HG02943 (cell line): Measurements from ENCODE around the gene KIAA0040.
A peak's percentile ranks its signal among the peaks of the same experiment; 100 is the strongest.

Source experiments
- ATAC-seq: cut with Tn5 transposase; IDR thresholded peaks from one replicate; pipeline ENCODE4 v1.9.1; 2021; ENCODE audit warnings: mild to moderate bottlenecking, low read depth, moderate library complexity; ENCODE audit not compliant: unreplicated experiment

The KIAA0040 gene

DNA sequence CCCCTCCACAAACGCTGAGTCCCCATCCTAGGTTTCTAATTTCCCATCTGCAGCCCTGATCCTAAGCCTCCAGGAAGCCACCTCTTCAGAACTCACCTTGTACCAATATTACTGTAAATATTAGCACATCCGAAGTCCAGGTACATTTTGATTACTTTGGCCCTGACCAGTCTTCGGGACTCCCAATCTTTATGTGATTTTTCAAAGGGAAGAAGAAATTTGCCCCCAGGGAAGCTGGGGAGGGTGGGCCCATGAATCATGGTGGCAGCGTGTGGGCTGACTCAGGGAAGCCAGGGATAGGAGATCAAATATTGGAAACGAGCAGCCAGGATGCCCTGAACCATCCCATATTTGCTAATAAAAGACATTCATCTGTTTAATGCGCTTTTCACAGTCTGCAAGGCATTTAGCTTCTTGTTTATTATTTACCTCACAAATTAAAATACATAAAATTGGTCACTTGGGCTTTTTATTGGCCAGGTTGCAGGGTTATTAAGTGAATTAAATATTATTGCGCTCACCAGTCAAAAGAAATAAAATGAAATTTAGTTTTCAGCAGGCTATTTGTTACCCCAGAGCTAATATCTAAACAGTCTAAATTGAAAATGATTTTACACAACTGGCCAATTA is 46.6 kb downstream of the KIAA0040 start:
- no peak for ATAC-seq

DNA sequence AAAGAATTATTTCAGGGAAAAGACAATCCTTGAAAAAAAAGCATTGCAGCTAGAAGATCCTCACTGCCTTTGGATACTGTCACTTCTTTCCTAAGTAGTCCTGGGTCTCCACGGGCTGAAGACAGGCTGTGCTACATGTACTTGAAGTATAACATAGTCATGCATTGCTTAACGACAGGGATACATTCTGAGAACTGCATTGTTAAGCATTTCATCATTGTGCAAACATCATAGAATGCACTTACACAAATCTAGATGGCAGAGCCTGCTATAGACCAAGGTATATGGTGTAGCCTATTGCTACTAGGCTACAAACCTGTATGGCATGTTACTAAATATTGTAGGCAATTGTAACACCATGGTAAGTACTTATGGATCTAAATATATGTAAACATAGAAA is 54.0 kb downstream of the KIAA0040 start:
- ATAC-seq = no peak

DNA sequence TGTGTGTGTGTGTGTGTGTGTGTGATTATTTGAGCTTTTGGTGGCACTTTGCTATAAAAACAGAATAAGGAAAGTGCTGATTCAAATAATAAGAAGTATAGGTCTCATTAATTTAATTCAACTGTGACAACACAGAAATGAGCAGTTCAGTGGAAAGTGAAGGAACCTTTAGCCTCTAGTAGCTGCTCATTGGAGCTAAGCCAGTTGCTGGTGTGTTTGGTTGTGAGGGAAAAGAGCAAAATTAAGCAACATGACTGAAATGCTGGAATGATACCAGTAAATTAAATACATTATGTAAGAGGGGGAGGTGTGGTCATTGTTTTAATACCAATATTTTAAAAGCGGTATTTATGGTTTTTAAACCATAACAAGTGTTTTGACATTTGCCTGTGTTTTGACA is 55.2 kb downstream of the KIAA0040 start:
- ATAC-seq = no peak

DNA sequence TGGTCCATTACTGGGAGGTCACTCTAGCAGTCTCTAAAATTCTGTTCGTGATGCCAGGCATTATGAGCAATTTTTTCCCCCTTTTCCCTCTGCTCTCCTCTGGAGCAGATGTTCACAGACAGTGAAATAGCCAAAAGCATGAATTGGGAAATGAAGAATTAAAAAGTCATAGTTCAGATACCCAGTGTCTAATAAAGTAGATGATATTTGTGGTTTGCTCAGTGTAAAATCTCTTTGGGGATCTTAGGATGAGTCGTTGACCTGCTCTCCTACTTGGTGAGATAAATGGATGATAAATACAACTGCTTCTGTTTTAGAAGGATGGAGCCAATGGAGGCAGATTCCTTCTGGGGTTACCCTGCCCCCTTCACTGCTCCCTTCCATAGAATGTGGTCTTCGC is 56.3 kb downstream of the KIAA0040 start:
- ATAC-seq = no peak

DNA sequence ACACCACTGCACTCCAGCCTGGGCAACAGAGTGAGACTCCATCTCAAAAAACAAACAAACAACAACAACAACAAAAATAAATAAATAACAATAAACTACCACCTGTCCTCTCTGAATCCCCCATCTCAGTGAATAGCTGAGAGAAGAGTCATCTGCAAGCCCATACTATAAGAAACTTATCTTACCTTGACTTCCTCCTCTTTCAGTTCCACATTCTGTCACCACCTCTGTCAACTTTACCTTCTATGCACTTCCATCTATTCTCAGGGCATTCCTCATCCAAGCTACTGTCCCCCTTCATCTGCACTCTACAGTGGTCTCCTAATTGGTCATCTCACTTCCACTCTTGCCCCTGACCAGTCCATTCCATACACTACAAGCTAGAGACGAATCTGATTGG is 58.1 kb downstream of the KIAA0040 start:
- ATAC-seq = no peak

DNA sequence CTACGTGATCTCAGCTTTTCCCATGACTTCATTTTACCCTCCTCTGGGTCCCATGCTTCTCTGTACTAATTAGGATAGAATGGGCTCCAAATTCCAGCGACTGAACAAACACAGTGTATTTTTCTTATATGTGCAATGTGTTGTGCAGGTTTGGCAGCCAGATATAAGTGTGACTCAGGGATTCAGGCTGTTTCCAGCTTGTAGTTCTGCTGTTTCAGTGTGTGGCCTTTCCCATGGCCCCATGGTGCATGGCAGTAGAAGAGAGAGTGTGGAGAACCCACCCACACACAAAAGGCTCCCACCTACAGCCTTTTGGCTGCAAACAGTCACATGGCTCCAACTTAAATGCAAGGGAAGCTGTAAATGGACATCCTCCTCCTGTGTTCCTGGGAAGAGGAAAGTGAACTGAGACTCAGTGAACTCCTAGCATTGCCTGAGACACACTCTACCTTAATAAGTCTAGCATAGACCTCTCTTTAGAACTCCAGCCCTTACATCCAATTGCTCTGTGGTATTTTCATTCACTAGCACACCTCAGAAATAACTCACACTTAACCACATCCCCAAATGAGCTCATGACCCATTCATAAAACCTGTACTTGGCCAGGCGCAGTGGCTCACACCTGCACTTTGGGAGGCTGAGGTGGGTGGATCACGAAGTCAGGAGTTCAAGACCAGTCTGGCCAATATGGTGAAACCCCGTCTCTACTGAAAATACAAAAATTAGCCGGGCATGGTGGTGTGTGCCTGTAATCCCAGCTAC is 58.7 kb downstream of the KIAA0040 start:
- no peak for ATAC-seq

DNA sequence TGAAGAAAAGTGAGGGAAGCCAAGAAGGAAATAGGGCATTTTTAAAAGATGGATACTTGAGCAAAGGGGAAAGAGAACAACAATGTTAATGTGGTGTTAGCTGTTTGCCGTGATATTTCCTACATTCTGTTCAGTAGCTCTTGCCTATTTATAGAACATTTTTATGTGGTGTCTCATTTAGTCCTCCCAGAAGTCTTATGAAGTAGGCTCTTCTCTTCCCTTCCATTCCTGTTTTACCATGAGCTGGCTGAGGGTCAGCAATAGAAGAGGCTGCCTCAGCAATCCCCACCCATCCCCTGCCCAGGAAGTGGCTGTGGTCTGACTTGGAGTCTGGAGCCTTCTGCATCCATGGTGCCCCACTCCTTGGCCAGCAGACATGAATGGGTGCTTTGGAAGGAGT is 60.1 kb downstream of the KIAA0040 start:
- no peak for ATAC-seq

DNA sequence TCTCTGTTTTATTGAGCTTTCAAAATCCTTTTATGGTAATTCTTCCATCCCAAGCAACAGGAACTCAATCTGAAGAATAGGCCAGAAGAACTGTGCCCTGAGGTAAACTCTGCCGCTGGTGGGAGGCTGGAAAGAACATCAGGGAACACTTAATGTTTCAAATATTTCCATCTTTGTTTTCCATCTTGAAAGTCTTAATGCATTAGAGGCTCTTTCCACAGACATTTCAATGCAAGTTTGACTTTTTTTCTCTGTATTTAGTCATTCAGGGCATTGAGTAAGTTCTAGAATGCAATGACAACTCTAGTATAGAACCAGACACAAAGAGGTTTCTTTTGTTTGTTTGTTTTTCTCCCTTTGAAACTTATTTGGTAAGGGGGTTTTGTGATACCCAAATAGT is 61.5 kb downstream of the KIAA0040 start:
- ATAC-seq = no peak

DNA sequence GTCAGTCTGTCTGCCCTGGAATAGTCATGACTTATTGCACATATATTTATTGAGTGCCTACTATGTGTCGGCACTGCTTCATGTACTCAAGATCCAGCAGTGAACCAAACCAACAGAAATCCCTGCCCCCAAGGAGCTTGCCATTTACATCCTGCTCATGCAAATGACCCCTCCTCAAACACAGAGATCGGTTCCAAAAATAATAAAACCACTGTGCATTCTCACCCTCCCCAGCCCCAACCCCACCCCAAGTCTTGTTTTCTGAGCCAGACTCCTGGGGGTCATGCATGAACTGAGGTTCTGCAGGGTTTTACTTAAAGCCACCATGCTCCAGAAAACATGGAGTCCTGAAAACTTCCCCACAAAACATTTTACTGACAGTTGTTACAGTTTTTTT is 61.9 kb downstream of the KIAA0040 start:
- no peak for ATAC-seq

DNA sequence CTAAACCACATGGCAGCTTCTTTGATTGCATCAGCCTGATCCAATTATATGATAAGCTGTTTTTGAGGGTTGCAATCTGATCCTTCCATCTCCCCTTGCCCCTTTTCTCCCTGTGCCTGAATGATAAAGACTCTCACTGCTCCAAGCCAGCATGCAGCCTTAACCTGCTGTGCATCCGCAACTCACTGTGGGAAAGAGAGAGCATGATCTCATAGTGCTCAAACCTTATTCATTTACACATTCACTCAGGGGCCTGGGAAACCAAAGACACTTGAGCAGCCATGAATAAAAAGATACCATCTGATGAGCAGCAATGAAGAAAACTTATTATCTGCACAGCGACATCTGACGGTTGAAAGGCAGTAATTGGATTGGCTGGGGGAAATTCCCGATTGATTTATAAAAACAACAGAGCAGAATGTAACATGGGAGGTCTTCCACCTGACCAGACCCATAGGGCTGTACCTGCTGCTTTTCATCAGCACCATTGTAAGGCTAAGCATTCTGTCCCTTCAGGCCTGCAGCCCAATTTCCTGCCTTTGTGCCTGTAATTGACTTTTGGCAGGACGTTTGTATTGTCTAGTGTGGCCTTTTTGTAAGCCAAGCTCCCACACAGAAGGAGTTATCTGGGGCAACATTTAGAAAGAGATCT is 62.5 kb downstream of the KIAA0040 start:
- ATAC-seq = no peak

DNA sequence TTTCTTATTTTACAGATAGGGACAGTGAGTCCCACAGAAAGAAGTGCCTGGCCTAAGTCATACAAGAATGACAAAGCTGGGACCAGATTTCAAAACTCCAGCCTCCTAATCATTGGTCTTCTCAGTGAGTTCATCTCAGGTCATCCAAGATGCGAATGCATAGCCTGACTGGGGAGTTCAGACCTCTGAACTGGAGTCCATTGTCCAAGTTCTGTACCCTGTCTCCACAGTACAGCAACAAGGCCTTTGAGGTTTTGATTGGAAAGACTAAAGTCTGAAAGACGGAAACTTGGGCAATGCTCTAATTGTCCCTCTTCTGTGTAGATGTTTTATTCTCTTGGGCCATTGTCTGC is 63.0 kb downstream of the KIAA0040 start:
- no peak for ATAC-seq

DNA sequence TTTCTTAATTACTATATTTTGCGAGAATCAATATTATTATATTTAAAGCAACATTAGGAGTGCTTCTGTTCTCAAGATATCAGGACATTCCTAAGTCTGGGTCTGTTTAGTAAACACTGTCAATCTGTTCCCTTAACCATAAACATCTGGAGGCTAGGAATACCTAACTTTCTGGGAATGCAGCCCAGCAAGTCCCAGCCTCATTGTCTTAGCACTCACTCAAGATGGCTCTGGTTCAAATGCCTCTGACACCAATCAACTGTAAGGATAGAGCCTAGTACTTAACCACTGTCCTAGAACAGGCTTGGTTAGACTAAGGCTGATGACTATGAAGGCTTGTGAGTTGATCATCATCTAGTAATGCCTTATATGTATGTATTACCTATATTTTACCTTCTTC is 63.4 kb downstream of the KIAA0040 start:
- no peak for ATAC-seq

DNA sequence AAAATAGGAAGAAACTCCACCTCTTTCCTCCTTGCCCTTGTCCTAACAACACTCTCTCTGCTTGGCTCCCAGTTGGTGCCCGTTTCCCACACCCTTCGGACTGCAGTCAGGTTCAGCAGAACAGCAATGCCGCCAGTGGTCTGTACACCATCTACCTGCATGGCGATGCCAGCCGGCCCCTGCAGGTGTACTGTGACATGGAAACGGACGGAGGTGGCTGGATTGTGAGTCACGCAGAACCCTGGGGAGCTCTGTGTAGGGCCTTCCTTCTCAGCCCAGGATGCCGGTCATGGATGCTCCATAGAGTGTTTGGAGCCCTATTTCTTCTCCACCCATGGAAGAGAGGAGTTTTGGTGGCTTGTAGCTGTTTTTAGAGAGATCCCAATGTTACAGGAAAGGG is 64.1 kb downstream of the KIAA0040 start:
- no peak for ATAC-seq

DNA sequence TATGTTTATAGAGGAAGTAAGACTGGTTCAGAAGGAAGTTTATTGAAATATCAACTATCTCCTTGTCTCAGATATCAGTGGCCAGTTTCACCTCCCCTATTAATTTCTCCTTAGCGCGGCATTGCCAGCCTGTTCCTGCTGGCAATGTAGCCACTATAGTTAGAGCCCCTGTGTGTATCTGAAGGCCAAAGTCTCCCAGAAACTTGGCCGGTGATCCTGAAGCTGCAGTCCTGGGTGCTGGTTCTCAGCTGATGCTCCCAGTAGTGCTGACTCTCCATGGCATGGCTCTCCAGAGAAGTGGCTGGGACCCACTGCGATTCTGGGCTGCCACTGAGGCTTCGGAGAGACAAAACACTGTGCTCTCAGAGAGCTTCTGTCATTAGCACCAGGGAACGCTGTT is 65.0 kb downstream of the KIAA0040 start:
- ATAC-seq = no peak

DNA sequence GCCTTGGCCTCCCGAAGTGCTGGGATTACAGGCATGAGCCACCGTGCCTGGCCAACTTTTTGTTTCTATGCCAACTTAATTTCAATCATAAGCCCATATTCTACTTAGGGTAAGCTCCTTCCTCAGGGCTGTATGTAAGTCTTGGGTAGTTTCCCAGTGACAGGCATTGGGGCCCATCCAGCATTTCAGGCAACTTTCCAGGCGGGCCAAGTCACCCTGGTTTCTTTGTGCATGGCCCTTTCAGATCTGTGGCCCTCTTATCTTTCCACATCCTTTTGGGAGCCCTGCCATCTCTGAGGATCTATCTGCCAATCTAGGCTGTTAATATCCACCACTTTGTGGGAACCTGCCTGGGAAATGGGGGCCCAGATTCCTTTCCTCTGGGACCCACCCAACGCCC is 66.2 kb downstream of the KIAA0040 start:
- no peak for ATAC-seq

DNA sequence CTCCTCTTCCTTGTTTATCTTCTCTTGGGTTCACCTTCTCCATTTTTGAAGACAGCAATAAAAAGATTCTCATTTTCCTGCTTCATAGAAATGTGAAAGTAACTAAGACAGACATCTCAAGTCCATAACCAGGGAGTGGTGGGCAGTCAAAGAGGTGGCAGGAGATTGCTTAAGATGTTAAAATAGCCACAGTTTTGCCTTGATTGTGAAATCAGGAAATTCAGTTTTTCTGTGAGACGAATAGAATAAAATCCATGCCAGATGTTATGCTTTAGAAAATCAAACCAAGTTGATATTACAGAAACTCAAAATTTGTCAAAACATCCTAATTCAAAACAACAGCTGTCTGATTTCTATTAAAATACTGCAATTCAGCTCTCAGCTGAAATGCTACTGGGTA is 67.7 kb downstream of the KIAA0040 start:
- peak; percentile 13 for ATAC-seq

DNA sequence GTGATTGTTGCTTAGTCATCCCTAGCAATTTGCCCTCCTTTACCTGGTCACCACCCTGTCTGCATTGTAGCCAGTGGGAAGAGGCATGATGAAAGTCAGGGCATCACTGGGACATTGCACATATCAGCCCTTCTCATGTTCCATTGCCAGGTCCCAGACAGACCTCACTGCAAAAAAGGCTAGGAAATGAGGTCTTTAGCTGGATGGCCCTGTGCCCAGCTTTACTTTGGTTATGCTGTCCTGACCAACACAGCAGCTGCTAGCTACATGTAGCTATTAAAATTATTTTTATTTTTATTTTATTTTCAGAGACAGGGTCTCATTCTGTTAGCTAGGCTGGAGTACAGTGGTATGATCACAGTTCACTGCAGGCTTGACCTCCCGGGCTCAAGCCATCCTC is 72.1 kb downstream of the KIAA0040 start:
- ATAC-seq = no peak

DNA sequence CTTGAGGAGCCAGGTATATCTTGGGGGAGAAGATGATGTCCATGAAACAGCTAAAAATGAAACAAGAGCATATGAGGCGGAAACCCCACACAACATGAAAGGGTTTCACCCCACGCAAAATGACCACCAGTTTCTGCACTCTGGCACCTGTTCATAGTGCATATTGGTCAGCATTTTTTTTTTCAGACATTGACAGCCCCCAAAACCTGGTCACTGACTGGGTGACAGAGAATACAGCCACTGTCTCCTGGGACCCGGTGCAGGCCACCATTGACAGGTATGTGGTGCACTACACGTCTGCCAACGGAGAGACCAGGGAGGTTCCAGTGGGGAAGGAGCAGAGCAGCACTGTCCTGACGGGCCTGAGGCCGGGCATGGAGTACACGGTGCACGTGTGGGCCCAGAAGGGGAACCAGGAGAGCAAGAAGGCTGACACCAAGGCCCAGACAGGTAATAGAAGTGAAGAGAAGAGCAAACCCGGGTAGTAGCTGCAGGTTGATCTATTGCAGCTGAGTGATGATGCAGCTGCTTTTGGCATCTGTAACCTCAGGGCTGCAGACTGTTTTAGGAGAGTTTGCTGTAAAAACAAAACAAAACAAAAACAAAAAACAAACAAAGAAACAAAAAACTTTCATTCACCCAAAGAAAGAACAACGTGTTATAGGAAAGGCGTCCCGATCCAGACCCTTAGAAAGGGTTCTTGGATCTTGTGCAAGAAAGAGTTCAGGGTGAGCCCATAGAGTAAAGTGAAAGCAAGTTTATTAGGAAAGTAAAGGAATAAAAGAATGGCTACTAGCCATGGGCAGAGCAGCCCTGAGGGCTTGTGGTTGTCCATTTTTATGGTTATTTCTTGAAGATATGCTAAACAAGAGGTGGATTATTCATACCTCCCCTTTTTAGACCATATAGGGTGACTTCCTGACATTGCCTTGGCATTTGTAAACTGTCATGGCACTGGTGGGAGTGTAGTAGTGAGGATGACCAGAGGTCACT is 73.9 kb downstream of the KIAA0040 start:
- ATAC-seq = peak; percentile 50

DNA sequence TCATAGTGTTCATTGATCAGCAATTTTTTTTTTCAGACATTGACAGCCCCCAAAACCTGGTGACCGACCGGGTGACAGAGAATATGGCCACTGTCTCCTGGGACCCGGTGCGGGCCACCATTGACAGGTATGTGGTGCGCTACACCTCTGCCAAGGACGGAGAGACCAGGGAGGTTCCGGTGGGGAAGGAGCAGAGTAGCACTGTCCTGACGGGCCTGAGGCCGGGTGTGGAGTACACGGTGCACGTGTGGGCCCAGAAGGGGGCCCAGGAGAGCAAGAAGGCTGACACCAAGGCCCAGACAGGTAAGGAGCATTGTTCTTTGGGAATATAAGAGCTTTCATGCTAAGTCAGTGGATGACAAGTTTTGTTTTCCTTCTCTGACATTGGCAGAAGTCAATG is 75.7 kb downstream of the KIAA0040 start:
- no peak for ATAC-seq

DNA sequence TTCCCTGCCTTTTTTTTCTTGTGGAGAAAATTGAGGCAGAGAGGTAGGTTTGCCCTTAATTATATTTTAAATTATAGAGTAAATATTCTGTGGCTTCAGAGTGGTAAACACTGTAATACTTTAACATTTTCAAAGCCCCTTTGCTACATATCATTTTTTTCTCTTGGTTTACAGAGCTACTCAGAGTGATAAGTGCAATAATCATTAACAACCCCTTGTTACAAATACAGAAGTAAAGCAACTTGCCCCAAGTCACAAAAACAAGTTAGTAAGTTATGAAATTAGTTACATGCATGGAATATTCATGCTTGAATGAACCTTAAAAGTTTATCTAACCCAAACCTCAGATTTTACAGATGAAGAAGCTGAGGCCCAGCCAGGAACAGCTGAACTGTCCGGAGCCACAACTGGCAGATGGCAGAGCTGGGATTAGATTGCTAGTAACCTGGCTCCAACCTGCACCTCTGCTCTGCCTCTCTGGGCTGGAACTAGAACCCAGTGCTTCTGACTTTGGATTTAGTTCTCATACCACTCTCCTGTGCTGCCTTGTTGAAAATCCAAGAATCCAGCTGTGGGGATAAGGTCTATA is 76.3 kb downstream of the KIAA0040 start:
- ATAC-seq = no peak
